ENCODE measurements around the gene PRKCZ.

DNA sequence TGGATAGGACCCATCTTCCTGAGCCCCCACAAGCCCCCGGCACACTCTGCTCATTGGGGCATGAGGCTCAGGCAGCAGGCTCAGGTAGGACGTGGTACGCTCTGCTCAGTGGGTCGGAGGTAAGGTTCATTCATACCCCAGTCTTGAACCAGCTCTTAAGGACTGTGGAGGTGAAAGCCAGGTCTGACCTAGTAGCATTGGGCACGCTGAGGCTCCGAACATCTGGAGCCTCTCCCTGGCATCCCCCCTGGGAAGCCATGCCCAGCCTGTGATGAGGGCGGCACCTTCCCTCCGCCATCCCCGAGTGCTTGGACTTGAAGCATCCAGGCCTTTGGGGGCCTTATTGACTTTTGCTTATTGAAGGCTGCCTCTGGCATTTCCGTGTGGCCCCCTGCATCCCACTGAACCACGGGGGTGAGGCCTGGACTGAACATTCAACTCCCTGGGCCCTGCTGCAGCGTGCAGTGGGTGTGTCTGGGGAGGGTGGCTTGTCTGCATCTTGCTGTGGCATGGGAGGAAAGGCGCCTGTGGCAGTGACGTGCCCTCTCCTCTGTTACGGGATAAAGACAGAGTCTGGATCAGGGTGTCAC is 94.4 kb downstream of the PRKCZ start:
- TF ChIP-seq, protein P1, sequence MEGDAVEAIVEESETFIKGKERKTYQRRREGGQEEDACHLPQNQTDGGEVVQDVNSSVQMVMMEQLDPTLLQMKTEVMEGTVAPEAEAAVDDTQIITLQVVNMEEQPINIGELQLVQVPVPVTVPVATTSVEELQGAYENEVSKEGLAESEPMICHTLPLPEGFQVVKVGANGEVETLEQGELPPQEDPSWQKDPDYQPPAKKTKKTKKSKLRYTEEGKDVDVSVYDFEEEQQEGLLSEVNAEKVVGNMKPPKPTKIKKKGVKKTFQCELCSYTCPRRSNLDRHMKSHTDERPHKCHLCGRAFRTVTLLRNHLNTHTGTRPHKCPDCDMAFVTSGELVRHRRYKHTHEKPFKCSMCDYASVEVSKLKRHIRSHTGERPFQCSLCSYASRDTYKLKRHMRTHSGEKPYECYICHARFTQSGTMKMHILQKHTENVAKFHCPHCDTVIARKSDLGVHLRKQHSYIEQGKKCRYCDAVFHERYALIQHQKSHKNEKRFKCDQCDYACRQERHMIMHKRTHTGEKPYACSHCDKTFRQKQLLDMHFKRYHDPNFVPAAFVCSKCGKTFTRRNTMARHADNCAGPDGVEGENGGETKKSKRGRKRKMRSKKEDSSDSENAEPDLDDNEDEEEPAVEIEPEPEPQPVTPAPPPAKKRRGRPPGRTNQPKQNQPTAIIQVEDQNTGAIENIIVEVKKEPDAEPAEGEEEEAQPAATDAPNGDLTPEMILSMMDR (IDR thresholded peaks at IDR 0.05), result no peak
- no peak for TF ChIP-seq ZFX (IDR thresholded peaks at IDR 0.05; ENCODE audit: borderline replicate concordance)
